H1 (cell line): ENCODE results near the gene ICOSLG. TPM values are rescaled to one million over a fixed set of nuclear protein-coding genes. Genes with fewer than 3 reads are reported as not detected.

Experiments
- CTCF ChIA-PET: fragments of 300-600 bp; sonication (Branson Sonifier 250); formaldehyde crosslinking; loops from one replicate; lab custom pipeline; 2021; ENCODE audit not compliant: partially characterized antibody; lab: Charles Lee
- POLR2A ChIA-PET: fragments of 300-600 bp; sonication (Branson Sonifier 250); formaldehyde crosslinking; loops from one replicate; lab custom pipeline; 2021; ENCODE audit warnings: inconsistent platforms; ENCODE audit not compliant: partially characterized antibody; lab: Charles Lee
- DNase-seq, 2 experiments: peaks; one replicate each; pipeline versions ENCODE4 v3.0.0 to v3.0.0-alpha.2; 2010 to 2022; ENCODE audit warnings: low spot score in 2 of 2, low read depth in 1 of 2, mixed read lengths in 1 of 2
- FAIRE-seq: peaks from 2 replicates; lab custom pipeline; 2011; peaks lifted over from hg19 to GRCh38; lab: Jason Lieb, UNC
- H2AFZ ChIP-seq: 2 replicates; pipeline ENCODE4 v1.8.1; 2012; ENCODE audit warnings: low read length, inconsistent platforms
- H2AK5ac ChIP-seq: 2 replicates; pipeline ENCODE4 v1.6.1; 2013; ENCODE audit warnings: low read depth, low read length
- H2BK120ac ChIP-seq: replicated peaks from 2 replicates; pipeline ENCODE3; 2013; ENCODE audit warnings: low read depth, low read length, inconsistent platforms
- H2BK12ac ChIP-seq: 2 replicates; pipeline ENCODE4 v1.6.1; 2013; ENCODE audit warnings: low read depth, low read length
- H2BK15ac ChIP-seq: 2 replicates; pipeline ENCODE4 v1.6.1; 2013; ENCODE audit warnings: low read length
- H2BK20ac ChIP-seq: 2 replicates; pipeline ENCODE4 v1.6.1; 2013; ENCODE audit warnings: low read length
- H2BK5ac ChIP-seq: 2 replicates; pipeline ENCODE4 v1.6.1; 2013; ENCODE audit warnings: low read depth, low read length
- H3K14ac ChIP-seq: 2 replicates; pipeline ENCODE4 v1.6.1; 2013; ENCODE audit warnings: inconsistent platforms; ENCODE audit not compliant: insufficient read length
- H3K18ac ChIP-seq: 2 replicates; pipeline ENCODE4 v1.6.1; 2013; ENCODE audit warnings: low read length; ENCODE audit errors: extremely low read depth
- H3K23ac ChIP-seq: 2 replicates; pipeline ENCODE4 v1.6.1; 2013; ENCODE audit warnings: inconsistent platforms; ENCODE audit not compliant: insufficient read length
- H3K23me2 ChIP-seq: 2 replicates; pipeline ENCODE4 v1.6.1; 2013; ENCODE audit warnings: low read depth, low read length
- H3K27ac ChIP-seq: 2 replicates; pipeline ENCODE4 v1.6.1; 2011; ENCODE audit warnings: low read depth, low read length, inconsistent platforms
- H3K27me3 ChIP-seq, 4 experiments: replicated peaks in 1 of 4; 1 replicate in 1 of 4; 2 replicates in 3 of 4; pipeline versions ENCODE4 v1.6.1 to v1.8.1; 2011 to 2013; ENCODE audit warnings: low read length in 3 of 4, mild to moderate bottlenecking in 3 of 4, inconsistent platforms in 2 of 4, mixed read lengths in 2 of 4, moderate library complexity in 1 of 4; ENCODE audit not compliant: control insufficient read depth in 3 of 4, insufficient read depth in 3 of 4; ENCODE audit errors: extremely low read depth in 1 of 4
- H3K36me3 ChIP-seq, 4 experiments: 2 replicates each; pipeline versions ENCODE4 v1.6.1 to v1.8.1; 2011 to 2013; ENCODE audit warnings: mild to moderate bottlenecking in 4 of 4, low read length in 3 of 4, moderate library complexity in 2 of 4, control low read depth in 1 of 4, inconsistent platforms in 1 of 4; ENCODE audit not compliant: insufficient read depth in 4 of 4, control insufficient read depth in 2 of 4
- H3K4ac ChIP-seq: replicated peaks from 2 replicates; pipeline ENCODE3; 2013; ENCODE audit warnings: low read length, low read depth, mixed read lengths, inconsistent platforms; ENCODE audit not compliant: insufficient read length
- H3K4me1 ChIP-seq, 4 experiments: replicated peaks in 1 of 4; 1 replicate in 1 of 4; 2 replicates in 3 of 4; pipeline versions ENCODE4 v1.6.1 to v1.8.1; 2011 to 2013; ENCODE audit warnings: low read length in 3 of 4, inconsistent platforms in 2 of 4, mixed read lengths in 1 of 4; ENCODE audit not compliant: insufficient read depth in 4 of 4, control insufficient read depth in 3 of 4
- H3K4me2 ChIP-seq, 2 experiments: 2 replicates each; pipeline versions ENCODE4 v1.6.1 to v1.8.1; 2011 to 2013; ENCODE audit warnings: low read depth in 2 of 2, low read length in 2 of 2, control low read depth in 1 of 2, inconsistent platforms in 1 of 2, mild to moderate bottlenecking in 1 of 2; ENCODE audit not compliant: insufficient read depth in 1 of 2
- H3K4me3 ChIP-seq, 4 experiments: fragments of 200-600, 300-600 bp in 1 of 4; sonication (generic), shearing (Covaris generic), sonication (Bioruptor Twin) in 1 of 4; 2 replicates each; pipeline versions ENCODE4 v1.5.1 to v1.8.1; 2011 to 2016; ENCODE audit warnings: low read length in 4 of 4, low read depth in 3 of 4, control low read depth in 2 of 4, inconsistent platforms in 2 of 4, mild to moderate bottlenecking in 2 of 4, mixed read lengths in 1 of 4, moderate library complexity in 1 of 4; ENCODE audit not compliant: insufficient read depth in 2 of 4; ENCODE audit errors: extremely low read depth in 1 of 4
- H3K56ac ChIP-seq: replicated peaks from 2 replicates; pipeline ENCODE3; 2013; ENCODE audit warnings: low read depth, mild to moderate bottlenecking, mixed read lengths, low read length, inconsistent platforms; ENCODE audit not compliant: insufficient read length
- H3K79me1 ChIP-seq: 2 replicates; pipeline ENCODE4 v1.6.1; 2013; ENCODE audit warnings: low read depth, low read length, control low read depth
- H3K79me2 ChIP-seq, 2 experiments: 2 replicates each; pipeline versions ENCODE4 v1.6.1 to v1.8.1; 2012 to 2013; ENCODE audit warnings: low read length in 2 of 2, mild to moderate bottlenecking in 2 of 2, inconsistent platforms in 1 of 2; ENCODE audit not compliant: insufficient read depth in 2 of 2, control insufficient read depth in 1 of 2
- H3K9ac ChIP-seq, 4 experiments: replicated peaks in 1 of 4; 1 replicate in 1 of 4; 2 replicates in 3 of 4; pipeline versions ENCODE4 v1.6.1 to v1.8.1; 2011 to 2013; ENCODE audit warnings: low read depth in 3 of 4, low read length in 3 of 4, control low read depth in 2 of 4, mild to moderate bottlenecking in 2 of 4, moderate library complexity in 2 of 4, inconsistent platforms in 1 of 4; ENCODE audit errors: extremely low read depth in 1 of 4
- H3K9me3 ChIP-seq, 2 experiments: 2 replicates each; pipeline versions ENCODE4 v1.6.1 to v1.8.1; 2012 to 2013; ENCODE audit warnings: mild to moderate bottlenecking in 2 of 2, moderate library complexity in 2 of 2, control low read depth in 1 of 2, inconsistent platforms in 1 of 2, low read depth in 1 of 2, low read length in 1 of 2, mixed read lengths in 1 of 2; ENCODE audit not compliant: insufficient read depth in 2 of 2
- H4K20me1 ChIP-seq, 2 experiments: replicated peaks in 1 of 2; 2 replicates each; pipeline versions ENCODE3 to v1.8.1; 2011 to 2013; ENCODE audit warnings: inconsistent platforms in 2 of 2, low read length in 2 of 2, mild to moderate bottlenecking in 1 of 2; ENCODE audit not compliant: insufficient read depth in 2 of 2, control insufficient read depth in 1 of 2
- H4K5ac ChIP-seq: 2 replicates; pipeline ENCODE4 v1.6.1; 2013; ENCODE audit warnings: low read length, low read depth, mixed read lengths, inconsistent platforms; ENCODE audit not compliant: insufficient read length
- H4K8ac ChIP-seq: 2 replicates; pipeline ENCODE4 v1.8.0; 2013; ENCODE audit warnings: mild to moderate bottlenecking, moderate library complexity, low read length, inconsistent platforms; ENCODE audit not compliant: insufficient read depth; ENCODE audit errors: extremely low read depth
- H4K91ac ChIP-seq: replicated peaks from 2 replicates; pipeline ENCODE3; 2013; ENCODE audit warnings: low read length, mixed read lengths, inconsistent platforms; ENCODE audit not compliant: insufficient read length
- ATF2 ChIP-seq: IDR thresholded peaks from 2 replicates; pipeline ENCODE4 v1.6.1; 2012; ENCODE audit warnings: low read length, inconsistent platforms
- CBX5 ChIP-seq: fragments of 300-800, 300-1000 bp; sonication (generic); IDR thresholded peaks from 2 replicates; pipeline ENCODE4 v1.7.1; 2016; ENCODE audit warnings: antibody characterized with exemption, low read length, low read depth
- CEBPB ChIP-seq: IDR thresholded peaks from 2 replicates; pipeline ENCODE4 v1.6.1; 2012; ENCODE audit warnings: low read depth, low read length
- NRF1 ChIP-seq: IDR thresholded peaks from 2 replicates; pipeline ENCODE4 v1.6.1; 2011; ENCODE audit warnings: mild to moderate bottlenecking, low read depth, low read length, improper control_type of control experiment
- POLR2AphosphoS5 ChIP-seq: IDR thresholded peaks from 2 replicates; pipeline ENCODE4 v1.6.1; 2011; ENCODE audit warnings: low read depth, low read length
- RXRA ChIP-seq: IDR thresholded peaks from 2 replicates; pipeline ENCODE4 v1.6.1; 2011; ENCODE audit warnings: low read depth, mild to moderate bottlenecking, low read length, moderate library complexity; ENCODE audit not compliant: insufficient read depth
- SIN3A ChIP-seq, 2 experiments: IDR thresholded peaks in 1 of 2; conservative IDR thresholded peaks in 1 of 2; 2 replicates each; pipeline ENCODE4 v1.6.1; 2011 to 2012; ENCODE audit warnings: low read length in 2 of 2, improper control_type of control experiment in 1 of 2, low read depth in 1 of 2, mild to moderate bottlenecking in 1 of 2
- SIRT6 ChIP-seq: IDR thresholded peaks from one replicate; pipeline ENCODE4 v1.7.1; 2012; ENCODE audit warnings: low read length, inconsistent platforms
- TAF7 ChIP-seq: optimal IDR thresholded peaks from 2 replicates; pipeline ENCODE3; 2011; ENCODE audit warnings: low read depth, mild to moderate bottlenecking, inconsistent platforms, low read length, moderate library complexity, borderline replicate concordance
- WGBS, 2 experiments: shearing (Covaris generic) in 1 of 2; methylation state at CpG; one replicate each; pipeline versions ENCODE4 v1.1.6 to v1.1.7; 2013 to 2015; ENCODE audit warnings: low lambda C conversion rate in 2 of 2, mixed read lengths in 2 of 2, inconsistent platforms in 1 of 2, low coverage in 1 of 2, missing lambda C conversion rate in 1 of 2; ENCODE audit not compliant: insufficient replicate concordance in 2 of 2, insufficient coverage in 1 of 2, insufficient read length in 1 of 2; ENCODE audit errors: extremely low coverage in 1 of 2, missing lambda C conversion rate in 1 of 2; 5-methylcytosine and 5-hydroxymethylcytosine counted together
- polyA plus RNA-seq, 7 experiments: library from polyadenylated mRNA; depleted of rRNA in 3 of 7; stranded (reverse) in 5 of 7; unstranded in 2 of 7; fragments of >200 nt in 5 of 7; fragments of 200-250 nt in 2 of 7; gene quantifications; 1 replicate in 5 of 7; 2 replicates in 1 of 7; 4 replicates in 1 of 7; pipeline versions ENCODE4 v1.2.1 to v1.2.3, GENCODE V29; 2011 to 2013; ENCODE audit warnings: missing spikeins in 2 of 7, mixed read lengths in 2 of 7
- total RNA-seq: library from RNA; stranded (reverse); fragmentation: NEBNext Ultra II Directional; extraction: Animal tissue kit (Norgen Biotek cat#: 25700); gene quantifications from 2 replicates; pipeline ENCODE4 v1.2.1, GENCODE V29; 2021

The ICOSLG gene
- total and polyA plus RNA-seq, 2 of the 8 experiments (the other 6 are each of a cell fraction or from before 2014, with no cell fraction given): 2.3 to 5.5 TPM

- no peak overlapping the region for H3K4me3 ChIP-seq
Observed at GRCh38 chr21:44255511-44255981, 14.8 kb upstream of the ICOSLG start.

More at GRCh38 chr21:44255511-44255981, 14.8 kb upstream of the ICOSLG start:
- no peaks in the 10 kb centered on the region for H3K27me3 ChIP-seq
- no peak overlapping the region for H2BK5ac ChIP-seq
- ChIA-PET POLR2A (no interaction called here), CTCF (interaction anchor here (1.5 to 2.0 kb wide), 2 partner anchors 13 to 42 kb away, joined by 4 to 5 read pairs; no protein-coding TSS in a partner anchor)
- H3K4me2 ChIP-seq: no peak overlapping the region
- H2AK5ac ChIP-seq: no peak overlapping the region
- no peak for DNase-seq
- H2BK20ac ChIP-seq: no peak overlapping the region
- no peaks in the 10 kb centered on the region for H3K79me1 ChIP-seq
- H3K56ac ChIP-seq: no peak overlapping the region
- no peaks in the 10 kb centered on the region for H3K9me3 ChIP-seq
- WGBS, 2 experiments: 90% methylated on average over 9 of the region's 11 CpGs; no CpG with 5 or more reads in 1 of the 2 experiments
- no peak overlapping the region for H3K18ac ChIP-seq
- no peak overlapping the region for H3K23ac ChIP-seq
- no peaks in the 10 kb centered on the region for H3K79me2 ChIP-seq
- H4K20me1 ChIP-seq: no peaks in the 10 kb centered on the region
- H2AFZ ChIP-seq: no peak overlapping the region
- no peak overlapping the region for H2BK15ac ChIP-seq
- H2BK12ac ChIP-seq: no peak overlapping the region
- TF ChIP-seq NRF1: no peak
- no peak for TF ChIP-seq SIRT6
- no peak for TF ChIP-seq CEBPB
- no peak for TF ChIP-seq POLR2AphosphoS5
- TF ChIP-seq ATF2: no peak
- TF ChIP-seq RXRA: no peak
- TF ChIP-seq CBX5: no peak
- no peak for TF ChIP-seq TAF7
- TF ChIP-seq SIN3A (conservative IDR thresholded peaks at IDR 0.05 in 1 of 2, IDR thresholded peaks at IDR 0.05 in 1 of 2; ENCODE audit: low read depth in 1 of 2, low read length in 2 of 2): no peak
- no peak overlapping the region for H4K8ac ChIP-seq
- H3K4me1 ChIP-seq: no peaks in the 10 kb centered on the region
- H4K91ac ChIP-seq: no peak overlapping the region
- no peak overlapping the region for H2BK120ac ChIP-seq
- H3K36me3 ChIP-seq: no peaks in the 10 kb centered on the region
- H3K9ac ChIP-seq: no peak overlapping the region
- no peaks in the 10 kb centered on the region for H3K23me2 ChIP-seq
- no peak overlapping the region for H3K14ac ChIP-seq
- no peak overlapping the region for H3K4ac ChIP-seq
- no peak for FAIRE-seq
- no peak overlapping the region for H4K5ac ChIP-seq
- H3K27ac ChIP-seq: no peak overlapping the region
